GM12878 (cell line): Measurements from ENCODE around the gene TRIM16. TPM values are rescaled to one million over a fixed set of nuclear protein-coding genes. Genes with fewer than 3 reads are reported as not detected.
A peak's percentile ranks its signal among the peaks of the same experiment; 100 is the strongest.
"Not testable (repeated sequence)": the region's sequence is repeated elsewhere in the genome, so short reads cannot be mapped to it uniquely, and the experiment has no call there.

ENCODE experiments used
- ATAC-seq: fragments of 200-7000 bp; cut with Tn5 transposase; 3 replicates; pipeline ENCODE4 v1.9.1; 2020; ENCODE audit warnings: mild to moderate bottlenecking, moderate library complexity
- BruUV-seq: library from RNA; stranded (reverse); fragments of 400-500 nt; replicated peaks from 2 replicates; lab custom pipeline; 2021; lab: Mats Ljungman, UMichigan
- CTCF ChIA-PET: fragments of 300-600 bp; sonication (Branson Sonifier 250); formaldehyde crosslinking; extraction: SDS; loops from one replicate; lab custom pipeline; 2021; ENCODE audit warnings: inconsistent platforms; lab: Yijun Ruan, JAX
- POLR2A ChIA-PET: fragments of 350-600 bp; formaldehyde crosslinking; extraction: SDS; loops from one replicate; lab custom pipeline; 2021; ENCODE audit warnings: inconsistent platforms; lab: Charles Lee
- RAD21 ChIA-PET: fragments of 300-600 bp; sonication (Branson Sonifier 250); formaldehyde crosslinking; loops from one replicate; lab custom pipeline; 2023; ENCODE audit warnings: antibody characterized with exemption; ENCODE audit not compliant: unreplicated experiment; lab: Charles Lee
- SMC1A ChIA-PET: fragments of 300-600 bp; sonication (Branson Sonifier 250); formaldehyde crosslinking; loops from one replicate; lab custom pipeline; 2023; ENCODE audit not compliant: unreplicated experiment, uncharacterized antibody; lab: Charles Lee
- DNase-seq: peaks from one replicate; pipeline ENCODE4 v3.0.0-alpha.2; 2011; ENCODE audit warnings: low read depth, low spot score
- FAIRE-seq: peaks from 3 replicates; lab custom pipeline; 2011; peaks lifted over from hg19 to GRCh38; lab: Jason Lieb, UNC
- H2AFZ ChIP-seq: 2 replicates; pipeline ENCODE4 v1.6.0; 2011; ENCODE audit warnings: low read depth, low read length, control low read depth; ENCODE audit not compliant: control insufficient read depth
- H3K27ac ChIP-seq: 2 replicates; pipeline ENCODE4 v1.5.1; 2011; ENCODE audit warnings: control low read depth; ENCODE audit not compliant: control insufficient read depth, insufficient read depth
- H3K27me3 ChIP-seq, 2 experiments: replicated peaks in 1 of 2; 2 replicates each; pipeline versions ENCODE4 v1.6.0 to v1.6.1; 2011; ENCODE audit warnings: low read length in 1 of 2; ENCODE audit not compliant: control insufficient read depth in 2 of 2, insufficient read depth in 2 of 2
- H3K36me3 ChIP-seq, 2 experiments: 2 replicates each; pipeline ENCODE4 v1.5.1; 2011; ENCODE audit warnings: low read length in 1 of 2; ENCODE audit not compliant: control insufficient read depth in 2 of 2, insufficient read depth in 2 of 2
- H3K4me1 ChIP-seq: 2 replicates; pipeline ENCODE4 v1.6.1; 2011; ENCODE audit warnings: mild to moderate bottlenecking, low read length, moderate library complexity, mixed read lengths; ENCODE audit not compliant: control insufficient read depth, insufficient read depth
- H3K4me2 ChIP-seq: 2 replicates; pipeline ENCODE4 v1.6.0; 2011; ENCODE audit warnings: control low read depth; ENCODE audit not compliant: control insufficient read depth, insufficient read depth
- H3K4me3 ChIP-seq: fragments of 200-600 bp; sonication (generic); 2 replicates; pipeline ENCODE4 v1.5.1; 2016
- H3K79me2 ChIP-seq: 2 replicates; pipeline ENCODE4 v1.6.0; 2011; ENCODE audit warnings: low read length; ENCODE audit not compliant: control insufficient read depth, insufficient read depth
- H3K9ac ChIP-seq: 2 replicates; pipeline ENCODE4 v1.8.0; 2011; ENCODE audit warnings: low read length, control low read depth, mixed read lengths; ENCODE audit not compliant: control insufficient read depth, insufficient read depth
- H3K9me3 ChIP-seq: replicated peaks from 3 replicates; pipeline ENCODE4 v1.5.1; 2011; ENCODE audit warnings: mild to moderate bottlenecking, low read length; ENCODE audit not compliant: control insufficient read depth, insufficient read depth
- H4K20me1 ChIP-seq: 2 replicates; pipeline ENCODE4 v1.6.0; 2011; ENCODE audit not compliant: control insufficient read depth, insufficient read depth
- MTA2 ChIP-seq: fragments of 450-650 bp; IDR thresholded peaks from 2 replicates; pipeline ENCODE4 v1.6.1; 2016; ENCODE audit warnings: low read depth, mild to moderate bottlenecking, moderate library complexity
- RUNX3 ChIP-seq: IDR thresholded peaks from 2 replicates; pipeline ENCODE4 v1.6.1; 2012; ENCODE audit warnings: low read length, inconsistent platforms
- TCF7 ChIP-seq: IDR thresholded peaks from 2 replicates; pipeline ENCODE4 v1.6.1; 2014; ENCODE audit warnings: antibody characterized with exemption, borderline replicate concordance
- WGBS: methylation state at CpG from one replicate; pipeline ENCODE4 v1.1.6; 2016; ENCODE audit warnings: low lambda C conversion rate; ENCODE audit not compliant: insufficient replicate concordance, insufficient coverage; ENCODE audit errors: missing lambda C conversion rate; 5-methylcytosine and 5-hydroxymethylcytosine counted together
- in situ Hi-C: fragments of 300-500 bp; cut with MboI; formaldehyde crosslinking; loops from 9 replicates; pipeline ENCODE4 v1.14.3; 2018; ENCODE audit warnings: mixed read lengths
- intact Hi-C: fragments of 100-400 bp; cut with micrococcal nuclease; formaldehyde crosslinking; loops from one replicate; pipeline ENCODE4 v1.14.2; 2022; ENCODE audit not compliant: unreplicated experiment
- polyA plus RNA-seq, 11 experiments: library from polyadenylated mRNA; depleted of rRNA in 4 of 11; unstranded in 6 of 11; stranded (reverse) in 5 of 11; fragments of >200 nt; fragmentation: Nextera tagmentation in 4 of 11; fragmentation: Illumina TruSeq in 1 of 11; extraction: Ambion mirVana in 4 of 11; extraction: Trizol in 1 of 11; gene quantifications; 1 replicate in 1 of 11; 2 replicates in 10 of 11; pipeline versions ENCODE4 v1.2.1 to v1.2.3, GENCODE V29; 2011 to 2016; ENCODE audit warnings: inconsistent platforms in 2 of 11, missing spikeins in 2 of 11, low read depth in 1 of 11
- total RNA-seq, 4 experiments: library from RNA; depleted of rRNA in 3 of 4; stranded (reverse); fragments of >200 nt in 3 of 4; fragmentation: Illumina TruSeq in 1 of 4; extraction: Trizol in 1 of 4; gene quantifications; 2 replicates each; pipeline versions ENCODE4 v1.2.1 to v1.2.3, GENCODE V29; 2013 to 2021

Gene TRIM16
- total and polyA plus RNA-seq, 10 of the 15 experiments (the other 5 are each of a cell fraction or from before 2014, with no cell fraction given) = 2.6 to 11.9 (median 9.9) TPM

GRCh38 chr17:15590844-15591243, 93.3 kb downstream of the TRIM16 start:
- H3K4me2 ChIP-seq, H4K20me1 ChIP-seq, RAD21 ChIA-PET, in situ Hi-C loops, H3K79me2 ChIP-seq, H3K9me3 ChIP-seq, POLR2A ChIA-PET, FAIRE-seq, ATAC-seq, CTCF ChIA-PET, H3K4me1 ChIP-seq, SMC1A ChIA-PET, H3K36me3 ChIP-seq, H3K4me3 ChIP-seq, DNase-seq, H3K27ac ChIP-seq, H3K27me3 ChIP-seq, BruUV-seq, intact Hi-C loops, H3K9ac ChIP-seq, H2AFZ ChIP-seq: not testable (repeated sequence)
- 38% methylated on average over 1 of the region's 1 CpG for WGBS

- RAD21 ChIA-PET, H3K4me3 ChIP-seq, H3K27ac ChIP-seq, H2AFZ ChIP-seq, H3K36me3 ChIP-seq, H3K9ac ChIP-seq, POLR2A ChIA-PET, in situ Hi-C loops, H3K27me3 ChIP-seq, DNase-seq, intact Hi-C loops, H3K9me3 ChIP-seq, H4K20me1 ChIP-seq, BruUV-seq, H3K79me2 ChIP-seq, SMC1A ChIA-PET, H3K4me1 ChIP-seq, CTCF ChIA-PET, H3K4me2 ChIP-seq: not testable (repeated sequence)
- 0% methylated on average over 13 of the region's 17 CpGs for WGBS
- peak; percentile 65 for TF ChIP-seq RUNX3
- 0 out of 2 replicates have a peak, but pooled peaks have one; percentile 38 for TF ChIP-seq MTA2
- peak; percentile 43; the same call in 1 of the 2 replicates for TF ChIP-seq TCF7
- ATAC-seq (peak; percentile 90), FAIRE-seq (peak; percentile 99)
Observed at GRCh38 chr17:15589544-15590536, 94.3 kb downstream of the TRIM16 start.

- ATAC-seq, H3K4me2 ChIP-seq, POLR2A ChIA-PET, H3K27ac ChIP-seq, SMC1A ChIA-PET, H2AFZ ChIP-seq, H3K79me2 ChIP-seq, H3K4me1 ChIP-seq, H3K4me3 ChIP-seq, H3K9ac ChIP-seq, H3K27me3 ChIP-seq, in situ Hi-C loops, intact Hi-C loops, H3K9me3 ChIP-seq, H3K36me3 ChIP-seq, BruUV-seq, FAIRE-seq, RAD21 ChIA-PET, DNase-seq, CTCF ChIA-PET, H4K20me1 ChIP-seq: not testable (repeated sequence)
- 31% methylated on average over 8 of the region's 8 CpGs for WGBS
Observed at GRCh38 chr17:15588017-15588416, 96.1 kb downstream of the TRIM16 start.
